ENCODE measurements around the gene PITPNM3.

Gene PITPNM3

GRCh38 chr17:6435968-6436367, 120.4 kb downstream of the PITPNM3 start:
- DNase-seq = peak; percentile 81

DNA sequence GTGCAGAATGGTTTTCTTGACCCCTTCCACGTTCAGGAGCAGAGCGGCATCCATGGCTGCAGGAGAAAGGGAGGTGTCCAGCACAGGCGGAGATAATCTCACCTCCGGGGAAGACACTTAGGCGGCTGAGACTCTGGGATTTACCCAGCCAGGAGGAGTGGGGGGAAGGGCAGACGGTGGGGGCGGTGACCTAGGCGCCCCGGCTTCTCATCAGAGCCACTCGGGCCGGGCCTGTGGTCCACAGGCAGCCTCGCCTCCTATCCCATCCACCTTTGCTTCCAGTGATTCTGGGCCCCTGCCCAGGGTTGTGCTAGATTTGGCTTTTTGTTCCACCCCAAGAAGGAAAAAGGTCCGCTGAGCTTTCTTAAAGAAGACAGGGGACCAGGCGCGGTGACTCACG, 121.3 kb downstream of the PITPNM3 start, which contains the start of gene AIPL1:
AIPL1 (minus strand) TSS at position 71 of the 400 bp plus-strand sequence; CDS start at position 54, 17 bp downstream.
- no peak for DNase-seq

DNA sequence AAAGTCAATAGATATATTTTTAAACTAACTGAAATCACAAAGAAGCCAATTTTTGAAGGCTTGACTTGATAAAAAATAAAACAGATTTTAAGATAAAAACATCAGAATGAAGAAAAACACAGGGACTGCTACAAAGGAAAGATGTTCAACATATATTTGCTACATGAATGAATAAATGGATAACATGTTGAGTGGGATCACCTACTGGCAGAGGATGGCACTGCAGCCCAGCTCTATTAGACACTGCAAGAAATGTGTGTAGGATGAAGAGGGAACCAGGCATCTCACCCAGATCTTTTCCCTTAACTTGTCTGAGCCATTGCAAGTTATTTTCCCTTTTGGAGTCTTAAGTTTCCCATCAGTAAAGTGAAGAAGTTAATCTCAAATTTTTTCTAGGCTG, 125.6 kb downstream of the PITPNM3 start:
- peak; percentile 19 for DNase-seq

DNA sequence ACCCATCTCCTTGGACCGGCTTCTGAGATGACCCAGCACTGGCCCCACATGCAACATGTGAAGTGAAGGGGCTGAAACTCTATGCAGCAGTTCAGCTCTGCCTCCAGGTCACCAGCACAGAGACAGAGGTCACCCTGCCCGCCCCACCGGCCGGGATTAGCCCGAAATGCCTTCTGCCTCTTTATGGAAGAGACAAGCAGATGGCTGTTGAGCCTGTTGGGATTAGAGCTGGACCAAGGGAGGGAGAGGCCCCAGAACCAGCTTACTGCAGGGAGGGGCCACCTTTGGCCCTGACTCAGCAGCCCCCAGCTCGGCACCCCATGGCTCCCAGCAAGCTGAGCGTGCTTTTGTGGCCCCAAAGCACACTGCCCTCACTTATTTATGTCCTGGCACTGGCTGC, 127.1 kb downstream of the PITPNM3 start:
- DNase-seq = no peak

- no peak for DNase-seq
These were observed 128.0 kb downstream of the PITPNM3 start for GRCh38 chr17:6428207-6428965.

GRCh38 chr17:6427279-6427781, 129.0 kb downstream of the PITPNM3 start:
- DNase-seq = peak; percentile 66

DNA sequence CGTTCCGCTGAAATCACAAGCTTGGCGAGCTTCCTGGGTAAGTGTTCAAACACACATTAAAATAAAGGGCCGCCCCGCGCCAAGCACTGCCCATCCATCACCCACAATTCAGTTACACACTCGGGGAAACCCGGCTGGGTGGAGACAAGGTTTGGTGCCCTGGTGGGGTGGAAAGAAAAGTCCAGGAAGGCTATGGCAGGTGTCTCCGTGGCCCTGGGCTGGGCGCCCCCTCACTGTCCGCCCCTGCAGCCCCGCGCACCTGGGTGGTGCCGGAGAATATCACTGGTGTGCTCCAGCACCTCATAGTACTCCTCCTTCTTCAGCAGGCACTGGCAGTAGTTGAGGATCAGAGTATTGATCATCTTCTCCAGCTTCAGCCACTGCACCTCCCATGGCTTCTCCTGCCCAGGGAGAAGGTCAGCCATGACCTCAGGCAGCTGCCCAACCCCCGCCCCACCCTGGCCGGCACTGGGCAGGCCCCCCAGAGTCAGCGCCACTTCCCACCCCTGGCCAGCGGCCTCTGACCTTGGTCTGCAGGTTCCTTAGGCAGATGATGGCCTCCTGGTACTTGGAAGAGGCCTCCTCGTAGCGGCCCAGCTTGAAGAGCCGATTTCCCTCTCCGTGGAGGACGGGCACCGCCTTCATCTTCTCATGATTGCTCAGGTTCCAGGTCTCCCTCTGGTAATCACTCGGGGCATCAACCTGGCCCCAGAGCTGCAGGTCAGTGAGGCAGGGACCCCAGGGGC, 129.8 kb downstream of the PITPNM3 start:
- no peak for DNase-seq

DNA sequence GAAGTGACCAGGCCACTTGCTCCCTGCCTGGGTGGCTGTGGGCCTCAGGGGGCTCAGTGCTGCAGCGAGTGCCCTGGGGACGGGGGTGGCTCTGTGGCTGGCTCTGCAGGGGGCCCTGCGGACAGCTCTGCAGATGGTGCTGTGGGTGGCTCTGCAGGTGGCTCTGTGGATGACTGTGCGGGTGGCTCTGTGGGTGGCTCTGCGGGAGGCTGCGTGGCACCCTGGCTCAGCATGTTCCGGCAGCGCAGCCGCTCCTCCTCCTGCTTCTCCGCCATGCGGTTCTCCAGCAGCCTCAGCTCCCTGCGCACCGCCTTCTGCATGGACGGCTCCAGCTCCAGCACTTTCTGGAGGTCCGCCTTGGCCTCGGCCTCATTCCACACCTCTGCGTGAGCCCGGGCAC, 130.9 kb downstream of the PITPNM3 start:
- no peak for DNase-seq

DNA sequence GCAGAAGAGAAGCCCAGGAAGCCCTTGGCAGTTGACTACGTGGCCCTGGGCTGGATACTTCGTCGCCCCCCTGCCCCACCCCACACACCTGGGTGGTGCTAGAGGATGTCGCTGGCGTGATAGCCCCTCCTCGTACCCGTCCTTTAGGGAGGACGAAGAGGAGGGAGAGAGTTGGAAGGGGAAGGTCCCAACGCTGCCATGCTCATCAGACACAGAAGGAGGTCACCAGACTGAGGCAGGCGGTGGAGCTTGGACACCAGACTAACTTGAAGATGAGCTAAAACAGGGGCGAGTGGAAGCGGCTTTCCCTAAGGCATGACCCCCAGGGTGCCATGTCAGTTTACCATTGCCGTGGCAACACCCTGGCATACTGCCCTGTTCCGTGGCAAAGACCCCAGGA, 132.4 kb downstream of the PITPNM3 start:
- no peak for DNase-seq

DNA sequence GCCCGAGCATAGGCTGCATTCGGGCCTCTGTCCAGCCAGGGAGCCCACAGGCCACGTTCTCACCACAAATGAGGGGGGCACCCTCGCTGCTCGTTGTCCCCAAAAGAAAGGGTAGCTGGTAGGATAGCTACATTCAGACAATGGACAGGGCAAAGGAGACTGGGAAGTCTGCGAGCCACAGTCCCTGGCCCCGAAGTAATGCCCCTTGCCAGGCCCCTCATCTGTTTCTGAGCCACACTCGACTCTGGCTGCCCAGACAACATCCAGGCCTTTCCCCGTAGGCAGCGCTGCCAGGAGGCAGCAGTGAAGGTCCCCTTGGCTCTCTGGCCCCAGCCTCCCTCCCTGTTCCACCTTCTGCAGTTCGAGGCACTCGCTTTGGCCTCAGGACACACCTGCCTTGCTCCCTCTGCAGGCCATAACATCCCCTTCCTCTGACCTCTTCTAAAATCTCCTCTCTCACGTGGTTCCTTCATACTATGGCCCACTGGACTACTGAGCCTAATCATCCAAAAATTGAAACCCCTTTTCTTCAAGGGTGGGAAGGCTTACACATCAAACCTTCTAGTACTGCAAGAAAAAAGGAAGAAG, 133.6 kb downstream of the PITPNM3 start:
- no peak for DNase-seq

DNA sequence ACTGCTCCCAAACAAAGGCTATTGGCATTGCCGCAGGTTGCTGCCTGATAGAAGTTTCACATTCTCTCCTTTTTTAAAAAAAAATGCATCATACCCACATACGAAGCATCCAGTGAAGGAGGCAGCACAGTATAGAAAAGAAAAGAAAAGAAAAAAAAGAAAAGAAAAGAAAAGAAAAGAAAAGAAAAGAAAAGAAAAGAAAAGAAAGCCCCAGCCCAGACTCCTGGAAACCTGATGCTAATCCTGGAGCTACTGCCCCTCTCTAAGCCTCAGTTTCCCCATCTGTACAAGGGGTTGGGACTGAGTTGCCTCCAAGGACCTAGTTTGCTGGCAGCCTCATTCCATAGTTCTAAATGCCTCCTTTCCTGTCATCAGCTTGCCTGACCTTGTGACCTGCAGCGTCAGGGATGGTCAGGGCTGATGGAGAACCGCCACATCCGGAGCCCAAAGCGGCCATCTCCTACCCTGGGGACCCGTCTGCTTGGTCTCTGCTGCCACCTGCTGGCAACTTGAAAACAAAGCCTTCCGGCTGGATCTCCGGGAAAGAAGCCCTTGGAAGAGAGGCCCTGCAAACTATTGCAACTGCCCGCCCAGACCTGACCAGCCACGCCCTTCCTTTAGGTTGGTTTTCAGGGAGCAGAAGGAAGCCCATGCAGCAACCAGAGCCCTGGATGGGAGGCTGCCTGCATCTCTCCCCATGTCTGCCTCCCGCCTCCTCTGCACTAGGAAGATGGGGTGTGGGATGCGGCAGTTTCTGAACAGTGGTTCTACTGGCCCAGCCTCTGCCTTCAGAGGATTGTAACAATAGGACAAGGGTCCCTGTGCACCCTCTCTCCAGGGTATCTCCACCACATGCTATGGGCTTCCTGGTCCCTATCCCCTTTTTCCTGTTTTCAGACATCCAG, 134.4 kb downstream of the PITPNM3 start:
- peak; percentile 86 for DNase-seq

- peak; percentile 46 for DNase-seq
These were observed 136.1 kb downstream of the PITPNM3 start for GRCh38 chr17:6420173-6420641.

GRCh38 chr17:6415616-6416015, 140.7 kb downstream of the PITPNM3 start:
- DNase-seq = no peak

DNA sequence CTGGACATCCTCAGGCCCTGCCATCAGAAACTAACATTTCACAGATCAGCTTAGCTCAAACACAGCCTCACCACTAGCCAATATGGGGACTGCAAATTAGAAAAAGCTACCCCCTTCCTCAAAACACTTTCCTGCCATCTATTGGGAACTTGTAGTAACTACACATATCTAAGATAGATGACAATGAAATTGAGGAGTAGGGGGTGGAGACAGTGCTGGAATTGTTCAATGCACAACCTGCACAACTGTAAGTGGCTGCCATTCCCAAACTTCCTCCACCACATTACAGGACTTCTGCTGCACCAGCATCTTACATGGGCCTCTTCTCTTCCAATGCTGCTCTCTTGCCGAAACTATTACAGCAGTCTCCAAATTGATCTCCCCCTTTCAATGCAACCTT, 143.3 kb downstream of the PITPNM3 start:
- peak; percentile 77 for DNase-seq

DNA sequence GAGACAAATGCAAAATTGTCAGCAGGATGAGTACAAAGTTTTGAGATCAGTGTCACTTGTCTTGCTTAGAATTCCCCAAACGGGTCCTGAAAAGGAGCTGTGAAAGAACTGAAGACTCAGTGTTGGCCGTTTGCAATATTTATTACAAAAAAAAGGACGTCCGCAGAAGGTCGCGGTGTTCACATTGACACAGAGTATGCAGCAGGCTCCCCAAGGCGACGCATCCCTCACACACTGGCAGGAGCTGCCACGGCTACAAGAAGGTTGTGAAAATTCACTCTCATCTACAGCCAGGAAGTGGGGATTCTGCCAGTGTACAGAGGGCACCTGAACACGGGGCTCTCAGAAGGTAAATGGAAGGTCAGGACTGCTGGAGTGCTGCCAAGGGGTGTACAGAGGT, 147.6 kb downstream of the PITPNM3 start:
- DNase-seq = no peak

GRCh38 chr17:6408276-6408675, 148.1 kb downstream of the PITPNM3 start:
- no peak for DNase-seq

- DNase-seq = no peak
These were observed 154.1 kb downstream of the PITPNM3 start for GRCh38 chr17:6402258-6402657.

All from hematopoietic multipotent progenitor cell treated with erythropoietin and hydrocortisone succinate and interleukin-3 and kit ligand, for 4 days (in vitro differentiated cells).